T-helper 17 cell (primary cell): Measurements from ENCODE around the gene PAFAH2. TPM values are rescaled to one million over a fixed set of nuclear protein-coding genes. Genes with fewer than 3 reads are reported as not detected.
A peak's percentile ranks its signal among the peaks of the same experiment; 100 is the strongest.

Experiments
- ATAC-seq: fragments of 150-1000 bp; cut with Tn5 transposase; 2 replicates; pipeline ENCODE4 v1.10.0; 2021; ENCODE audit warnings: mild to moderate bottlenecking, moderate library complexity
- DNase-seq, 3 donors: peaks; one replicate each; pipeline versions ENCODE4 v3.0.0 to v3.0.0-alpha.2; 2020 to 2021
- H3K9me3 ChIP-seq: one replicate; pipeline ENCODE4 v1.7.0; 2013; ENCODE audit warnings: low read length, mild to moderate bottlenecking; ENCODE audit not compliant: control insufficient read depth, poor library complexity, severe bottlenecking
- H3K27ac Mint-ChIP-seq: one replicate; pipeline ENCODE4 v1.8.0; 2022; ENCODE audit warnings: mild to moderate bottlenecking, moderate library complexity, mixed read lengths
- H3K27me3 Mint-ChIP-seq: one replicate; pipeline ENCODE4 v1.8.0; 2022; ENCODE audit warnings: mixed read lengths
- H3K36me3 Mint-ChIP-seq: one replicate; pipeline ENCODE4 v1.8.0; 2022; ENCODE audit warnings: low read depth, mixed read lengths
- H3K4me1 Mint-ChIP-seq: one replicate; pipeline ENCODE4 v1.8.0; 2022; ENCODE audit warnings: mild to moderate bottlenecking, mixed read lengths
- H3K4me3 Mint-ChIP-seq: one replicate; pipeline ENCODE4 v1.8.0; 2022; ENCODE audit warnings: mild to moderate bottlenecking, moderate library complexity, mixed read lengths
- total RNA-seq, 4 donors: library from RNA in 2 of 4; stranded (reverse) in 2 of 4; gene quantifications; one replicate each; pipeline ENCODE4 v1.2.3 and lab custom pipeline; 2022 to 2026

PAFAH2 gene
- total RNA-seq: 1 to 10 TPM; 4.9 to 6.9 TPM
- total RNA-seq (lab: John Stamatoyannopoulos, UW): 17.9 to 22.7 reads per million in 2 donors

GRCh38 chr1:25997828-25998761 is at the start of gene PAFAH2:
Gene PAFAH2 (minus strand): TSS chr1:25998063. CDS start chr1:25990816, 7,247 bp downstream.
- ATAC-seq (peak; percentile 97), DNase-seq (peak; percentile 88 to 94 (median 93))
- H3K9me3 ChIP-seq: no peaks in the 10 kb centered on the region
- peak within 1 kb of the TSS; percentile 98 for H3K27ac Mint-ChIP-seq
- peaks cover 22% of the 10 kb centered on the region for H3K4me1 Mint-ChIP-seq
- H3K27me3 Mint-ChIP-seq: peaks cover 10% of the 10 kb centered on the region
- no peaks in the 10 kb centered on the region for H3K36me3 Mint-ChIP-seq
- peak within 1 kb of the TSS; percentile 98 for H3K4me3 Mint-ChIP-seq

- no peak for DNase-seq
- Mint-ChIP-seq H3K27me3 (peaks cover 71% of the 10 kb centered on the region), H3K36me3 (peaks cover 10% of the 10 kb centered on the region), H3K27ac (no peak overlapping the region), H3K4me3 (peak overlapping the region; percentile 45), H3K4me1 (peaks cover 8% of the 10 kb centered on the region)
- no peak for ATAC-seq
- no peaks in the 10 kb centered on the region for H3K9me3 ChIP-seq
Observed at GRCh38 chr1:26047278-26047874, 49.5 kb upstream of the PAFAH2 start.

- Mint-ChIP-seq H3K27ac (no peak overlapping the region), H3K4me3 (peak overlapping the region; percentile 45), H3K36me3 (peaks cover 10% of the 10 kb centered on the region), H3K4me1 (peaks cover 8% of the 10 kb centered on the region), H3K27me3 (peaks cover 71% of the 10 kb centered on the region)
- ATAC-seq (no peak), DNase-seq (no peak)
- no peaks in the 10 kb centered on the region for H3K9me3 ChIP-seq
Observed at GRCh38 chr1:26046246-26047095, 48.6 kb upstream of the PAFAH2 start.

GRCh38 chr1:26045722-26046245 is 47.9 kb upstream of the PAFAH2 start, which contains the start of gene SLC30A2:
Gene SLC30A2 (minus strand): TSS chr1:26046118. CDS start chr1:26045896, 222 bp downstream.
- peaks cover 70% of the 10 kb centered on the region for H3K27me3 Mint-ChIP-seq
- peak within 1 kb of the TSS; percentile 55 for H3K4me3 Mint-ChIP-seq
- no peak for ATAC-seq
- H3K36me3 Mint-ChIP-seq: peaks cover 10% of the 10 kb centered on the region
- no peak within 1 kb of the TSS for H3K27ac Mint-ChIP-seq
- H3K4me1 Mint-ChIP-seq: peaks cover 8% of the 10 kb centered on the region
- DNase-seq: no peak
- H3K9me3 ChIP-seq: no peaks in the 10 kb centered on the region

- Mint-ChIP-seq H3K27ac (no peak overlapping the region), H3K4me3 (peak overlapping the region; percentile 55), H3K27me3 (peaks cover 66% of the 10 kb centered on the region), H3K36me3 (peaks cover 9% of the 10 kb centered on the region), H3K4me1 (peaks cover 7% of the 10 kb centered on the region)
- no peak for ATAC-seq
- DNase-seq: no peak
- no peaks in the 10 kb centered on the region for H3K9me3 ChIP-seq
Observed at GRCh38 chr1:26044971-26045721, 47.3 kb upstream of the PAFAH2 start.

GRCh38 chr1:26044414-26044813 is 46.6 kb upstream of the PAFAH2 start:
- Mint-ChIP-seq H3K27ac (no peak overlapping the region), H3K4me3 (no peak overlapping the region), H3K4me1 (peaks cover 4% of the 10 kb centered on the region), H3K36me3 (peaks cover 6% of the 10 kb centered on the region), H3K27me3 (peaks cover 58% of the 10 kb centered on the region)
- no peak for ATAC-seq
- no peak for DNase-seq
- no peaks in the 10 kb centered on the region for H3K9me3 ChIP-seq

GRCh38 chr1:26043765-26044164 is 45.9 kb upstream of the PAFAH2 start:
- ATAC-seq: no peak
- H3K9me3 ChIP-seq: no peaks in the 10 kb centered on the region
- no peak overlapping the region for H3K27ac Mint-ChIP-seq
- H3K36me3 Mint-ChIP-seq: peaks cover 6% of the 10 kb centered on the region
- peaks cover 4% of the 10 kb centered on the region for H3K4me1 Mint-ChIP-seq
- DNase-seq: no peak
- H3K27me3 Mint-ChIP-seq: peaks cover 52% of the 10 kb centered on the region
- no peak overlapping the region for H3K4me3 Mint-ChIP-seq

- no peaks in the 10 kb centered on the region for H3K9me3 ChIP-seq
- DNase-seq: no peak
- H3K27ac Mint-ChIP-seq: no peak overlapping the region
- no peak overlapping the region for H3K4me3 Mint-ChIP-seq
- peaks cover 35% of the 10 kb centered on the region for H3K27me3 Mint-ChIP-seq
- peaks cover 6% of the 10 kb centered on the region for H3K36me3 Mint-ChIP-seq
- H3K4me1 Mint-ChIP-seq: peaks cover 4% of the 10 kb centered on the region
- no peak for ATAC-seq
Observed at GRCh38 chr1:26041978-26042377, 44.1 kb upstream of the PAFAH2 start.

- Mint-ChIP-seq H3K4me3 (no peak overlapping the region), H3K27me3 (peaks cover 37% of the 10 kb centered on the region), H3K4me1 (peaks cover 4% of the 10 kb centered on the region), H3K36me3 (peaks cover 6% of the 10 kb centered on the region), H3K27ac (no peak overlapping the region)
- no peak for DNase-seq
- ATAC-seq: no peak
- no peaks in the 10 kb centered on the region for H3K9me3 ChIP-seq
Observed at GRCh38 chr1:26041401-26041800, 43.5 kb upstream of the PAFAH2 start.

GRCh38 chr1:26038904-26039303 is 41.0 kb upstream of the PAFAH2 start:
- Mint-ChIP-seq H3K27ac (no peak overlapping the region), H3K36me3 (no peaks in the 10 kb centered on the region), H3K27me3 (peaks cover 32% of the 10 kb centered on the region), H3K4me1 (peaks cover 12% of the 10 kb centered on the region), H3K4me3 (no peak overlapping the region)
- no peak for ATAC-seq
- H3K9me3 ChIP-seq: no peaks in the 10 kb centered on the region
- DNase-seq: no peak

- no peaks in the 10 kb centered on the region for H3K9me3 ChIP-seq
- Mint-ChIP-seq H3K27ac (no peak overlapping the region), H3K27me3 (peaks cover 28% of the 10 kb centered on the region), H3K4me3 (peak overlapping the region; percentile 25), H3K36me3 (no peaks in the 10 kb centered on the region), H3K4me1 (peaks cover 12% of the 10 kb centered on the region)
- DNase-seq: no peak
- ATAC-seq: no peak
Observed at GRCh38 chr1:26038477-26038876, 40.6 kb upstream of the PAFAH2 start.

- Mint-ChIP-seq H3K27ac (no peak overlapping the region), H3K27me3 (peaks cover 24% of the 10 kb centered on the region), H3K36me3 (no peaks in the 10 kb centered on the region), H3K4me1 (peaks cover 12% of the 10 kb centered on the region), H3K4me3 (no peak overlapping the region)
- ATAC-seq: no peak
- H3K9me3 ChIP-seq: no peaks in the 10 kb centered on the region
- no peak for DNase-seq
Observed at GRCh38 chr1:26037904-26038303, 40.0 kb upstream of the PAFAH2 start.
